Fibroblast of pulmonary artery (primary cell): ENCODE results near the gene CCDC120.

ENCODE experiments used
- DNase-seq: peaks from one replicate; pipeline ENCODE4 v3.0.0-alpha.2; 2010; ENCODE audit warnings: low read depth
- H3K4me3 ChIP-seq: replicated peaks from 2 replicates; pipeline ENCODE4 v1.5.1; 2011; ENCODE audit warnings: low read depth, mild to moderate bottlenecking, control low read depth, low read length, moderate library complexity
- CTCF ChIP-seq: IDR thresholded peaks from 2 replicates; pipeline ENCODE4 v1.5.1; 2011; ENCODE audit warnings: mild to moderate bottlenecking, control low read depth, low read length, inconsistent platforms; ENCODE audit errors: missing control alignments

Gene CCDC120

GRCh38 chrX:49061916-49062315 lies 3.1 kb downstream of the CCDC120 start:
- no peak for DNase-seq
- no peak overlapping the region for H3K4me3 ChIP-seq
- TF ChIP-seq CTCF: no peak

GRCh38 chrX:49063715-49064114 lies 4.9 kb downstream of the CCDC120 start:
- DNase-seq: no peak

GRCh38 chrX:49064303-49064702 lies 5.5 kb downstream of the CCDC120 start:
- no peak for TF ChIP-seq CTCF
- DNase-seq: no peak
- H3K4me3 ChIP-seq: no peak overlapping the region

More at GRCh38 chrX:49063715-49064114, 4.9 kb downstream of the CCDC120 start:
- no peak overlapping the region for H3K4me3 ChIP-seq
- TF ChIP-seq CTCF: no peak

- no peak for DNase-seq
- H3K4me3 ChIP-seq: no peak overlapping the region
- TF ChIP-seq CTCF: no peak
Measured at GRCh38 chrX:49064735-49065134, 5.9 kb downstream of the CCDC120 start.

- H3K4me3 ChIP-seq: no peak overlapping the region
- TF ChIP-seq CTCF: no peak
- DNase-seq: no peak
Measured at GRCh38 chrX:49066278-49066677, 7.5 kb downstream of the CCDC120 start.

GRCh38 chrX:49066690-49067089 lies 7.9 kb downstream of the CCDC120 start:
- no peak for DNase-seq
- no peak overlapping the region for H3K4me3 ChIP-seq
- no peak for TF ChIP-seq CTCF

GRCh38 chrX:49067285-49068120 lies 8.7 kb downstream of the CCDC120 start:
- TF ChIP-seq CTCF: no peak
- H3K4me3 ChIP-seq: no peak overlapping the region
- no peak for DNase-seq
